GM19099 (cell line): ENCODE data around the gene R3HDM1.
A peak's percentile ranks its signal among the peaks of the same experiment; 100 is the strongest.

Experiments used
- POLR2A ChIP-seq: IDR thresholded peaks from 3 replicates; pipeline ENCODE4 v1.6.1; 2011; ENCODE audit warnings: low read depth; ENCODE audit not compliant: insufficient read length; ENCODE audit errors: extremely low read depth

Gene R3HDM1

GRCh38 chr2:135531231-135532197 lies at the start of gene R3HDM1:
Gene R3HDM1, plus strand, starts transcription at chr2:135531484. Its CDS starts 73,362 bp downstream, at chr2:135604846.
- TF ChIP-seq POLR2A: peak; percentile 76

GRCh38 chr2:135485441-135485840 lies 45.8 kb upstream of the R3HDM1 start:
- no peak for TF ChIP-seq POLR2A

DNA sequence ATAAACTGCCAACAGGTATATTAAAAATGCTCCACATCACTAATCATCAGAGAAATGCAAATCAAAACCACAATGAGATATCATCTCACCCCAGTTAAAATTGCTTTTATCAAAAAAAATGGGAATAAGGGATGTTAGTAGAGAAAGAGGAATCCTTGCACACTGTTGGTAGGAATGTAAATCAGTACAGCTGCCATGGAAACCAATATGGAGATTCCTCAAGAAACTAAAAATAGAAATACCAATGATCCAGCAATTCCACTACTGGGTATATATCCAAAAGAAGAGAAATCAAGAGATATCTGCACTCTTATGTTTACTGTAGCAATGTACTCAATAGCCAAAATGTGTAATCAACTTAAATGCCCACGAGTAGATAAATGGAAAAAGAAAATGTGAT lies 40.9 kb upstream of the R3HDM1 start:
- TF ChIP-seq POLR2A: no peak

DNA sequence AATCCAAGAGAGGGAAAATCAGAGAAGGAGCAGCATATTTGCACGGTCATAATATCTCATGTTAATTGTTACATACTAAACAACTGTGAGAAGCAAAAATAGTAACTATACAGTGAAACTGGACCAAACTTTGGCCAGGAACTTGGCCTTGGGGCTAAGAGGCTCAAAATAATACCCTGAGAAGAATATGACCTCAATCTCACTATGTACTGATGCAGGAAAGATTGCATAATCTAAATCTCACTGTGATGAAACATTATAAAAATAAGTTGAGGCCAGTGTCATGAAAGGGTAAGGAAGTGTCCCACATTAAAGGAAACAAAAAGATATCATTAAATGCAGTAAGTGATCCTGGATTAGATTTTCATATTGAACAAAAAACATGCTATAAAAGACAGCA lies 36.8 kb upstream of the R3HDM1 start:
- no peak for TF ChIP-seq POLR2A

DNA sequence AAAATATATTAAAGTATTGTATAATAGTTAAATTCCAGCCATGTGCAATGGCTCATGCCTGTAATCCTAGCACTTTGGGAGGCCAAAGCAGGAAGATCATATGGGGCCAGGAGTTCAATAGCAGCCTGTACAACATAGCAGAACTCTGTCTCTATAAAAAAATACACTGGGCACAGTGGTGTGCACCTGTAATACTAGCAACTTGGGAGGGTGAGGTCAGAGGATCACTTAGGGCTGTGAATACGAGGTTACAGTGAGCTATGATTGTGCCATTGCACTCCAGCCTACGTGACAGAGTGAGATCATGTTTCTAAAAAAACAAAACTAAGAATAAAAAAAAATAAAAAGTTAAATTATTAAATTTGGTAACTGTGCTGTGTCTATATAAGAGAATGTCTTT lies 36.4 kb upstream of the R3HDM1 start:
- no peak for TF ChIP-seq POLR2A

DNA sequence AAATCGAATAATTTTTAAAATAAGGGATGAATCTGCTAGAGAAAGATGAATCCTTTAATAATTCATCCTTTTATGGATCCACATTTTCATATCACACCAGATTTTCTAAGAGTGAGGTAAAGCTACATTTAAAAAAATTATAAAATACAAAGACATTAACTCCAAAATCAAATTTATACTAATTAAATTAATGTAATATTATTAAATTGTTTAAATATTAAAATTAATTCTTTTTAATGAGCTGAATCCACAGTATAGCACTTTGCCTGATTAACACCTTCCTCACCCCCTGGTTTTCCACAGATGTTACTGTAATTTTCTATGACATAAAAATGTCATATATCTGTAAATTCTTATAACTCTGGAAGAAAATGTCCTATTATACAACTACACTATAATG lies 26.5 kb upstream of the R3HDM1 start:
- no peak for TF ChIP-seq POLR2A

- no peak for TF ChIP-seq POLR2A
Observed at GRCh38 chr2:135510577-135510976, 20.7 kb upstream of the R3HDM1 start.

DNA sequence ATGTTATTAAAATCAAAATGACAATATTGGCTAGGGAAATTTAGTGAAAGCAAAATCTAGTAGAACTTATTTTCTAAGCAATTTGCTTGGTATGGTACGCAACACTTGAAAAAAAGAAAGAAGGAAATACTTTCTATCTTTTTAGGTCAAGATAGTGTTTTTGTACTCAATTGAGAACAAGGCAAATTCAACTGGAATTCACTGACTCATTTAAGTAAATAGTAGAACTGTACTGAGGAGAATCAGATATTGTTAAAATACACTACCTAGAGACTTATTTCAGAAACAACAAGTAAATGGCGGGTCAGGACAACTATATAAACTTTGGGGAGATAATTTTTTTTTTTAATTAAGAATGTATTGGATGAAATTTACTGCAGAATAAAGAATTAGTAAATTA lies 19.2 kb upstream of the R3HDM1 start:
- TF ChIP-seq POLR2A: no peak

- TF ChIP-seq POLR2A: no peak
Observed at GRCh38 chr2:135525786-135526185, 5.5 kb upstream of the R3HDM1 start.

DNA sequence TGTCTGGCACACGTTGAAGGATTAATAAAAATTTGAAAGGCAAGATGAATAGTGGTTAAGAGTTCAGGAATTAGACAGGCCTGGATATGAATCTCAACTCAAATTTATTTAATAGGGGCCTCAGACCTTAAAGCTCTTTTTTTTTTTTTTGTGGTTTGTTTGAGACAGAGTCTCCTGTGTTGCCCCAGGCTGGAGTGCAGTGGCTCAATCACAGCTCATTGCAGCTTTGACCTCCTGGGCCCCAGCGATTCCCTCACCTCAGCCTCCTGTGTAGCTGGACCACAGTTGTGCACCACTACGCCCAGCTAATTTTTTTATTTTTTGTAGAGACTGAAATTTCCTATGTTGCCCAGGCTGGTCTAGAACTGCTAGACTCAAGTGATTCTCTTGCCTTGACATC lies 3.3 kb upstream of the R3HDM1 start:
- no peak for TF ChIP-seq POLR2A

- peak; percentile 65 for TF ChIP-seq POLR2A
Observed at GRCh38 chr2:135530313-135531230, 712 bp upstream of the R3HDM1 start, which contains the start of gene ZRANB3. Gene ZRANB3, minus strand, starts transcription at chr2:135531218.

DNA sequence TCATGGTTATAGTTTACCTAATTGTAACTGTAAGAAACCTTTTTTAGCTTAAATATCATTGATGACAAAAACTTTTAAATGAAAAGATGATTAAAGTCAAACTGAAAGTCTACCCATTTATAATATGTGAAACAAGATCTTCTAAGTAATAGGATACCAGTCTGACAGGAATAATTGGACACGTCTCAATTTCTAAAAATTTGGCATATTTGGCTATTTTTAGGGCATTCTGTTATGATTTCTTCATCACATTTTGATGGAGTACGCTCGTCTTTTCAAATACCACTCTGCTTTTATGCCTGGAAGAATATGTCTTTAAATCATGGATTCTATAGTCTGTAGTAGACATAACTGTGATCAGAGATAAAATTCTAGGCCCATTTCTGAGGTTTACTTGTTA lies 1.3 kb downstream of the R3HDM1 start:
- no peak for TF ChIP-seq POLR2A

DNA sequence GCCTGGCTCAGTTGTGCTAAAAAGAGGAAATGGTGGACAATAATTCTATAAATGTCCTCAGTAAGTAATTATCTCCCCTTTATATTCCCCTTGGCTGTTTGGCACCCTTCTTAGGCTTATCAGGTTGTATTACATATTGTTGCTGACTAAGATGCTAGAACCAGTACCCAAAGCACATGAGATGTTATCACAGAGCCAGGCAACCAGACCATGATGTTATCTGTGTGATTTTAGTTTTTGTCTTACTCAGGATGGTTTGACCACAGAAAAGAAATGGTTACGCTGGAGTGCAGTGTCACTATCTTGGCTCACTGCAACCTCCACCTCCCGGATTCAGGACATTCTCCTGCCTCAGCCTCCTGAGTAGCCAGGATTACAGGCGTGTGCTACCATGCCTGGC lies 15.2 kb downstream of the R3HDM1 start:
- no peak for TF ChIP-seq POLR2A

DNA sequence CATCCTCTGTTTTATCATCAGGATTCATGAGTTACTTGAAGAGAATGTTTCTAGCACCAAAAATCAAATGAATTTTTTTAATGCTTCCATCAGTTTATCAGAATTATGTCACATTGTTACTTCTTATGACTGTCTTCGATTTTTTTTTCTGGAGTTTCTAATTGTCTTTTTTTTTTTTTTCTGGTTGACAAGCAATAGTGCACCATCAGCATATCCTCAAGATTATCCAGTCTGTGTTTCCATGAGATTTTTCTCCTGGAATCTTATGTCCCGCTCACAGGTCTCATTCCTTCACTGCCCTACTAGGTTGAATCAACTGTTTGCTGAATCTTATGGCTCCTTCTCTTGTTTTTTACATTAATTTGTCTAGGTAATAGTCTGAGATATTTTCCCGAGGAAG lies 16.0 kb downstream of the R3HDM1 start:
- no peak for TF ChIP-seq POLR2A

- TF ChIP-seq POLR2A: no peak
Observed at GRCh38 chr2:135551356-135551755, 20.1 kb downstream of the R3HDM1 start.
